B cell (primary cell): ENCODE data around the gene CDHR2. TPM values are rescaled to one million over a fixed set of nuclear protein-coding genes. Genes with fewer than 3 reads are reported as not detected.

Experiments
- ATAC-seq: fragments of 200-7000 bp; cut with Tn5 transposase; one replicate; pipeline ENCODE4 v1.10.0; 2021; ENCODE audit warnings: low read depth, mild to moderate bottlenecking, moderate number of reproducible peaks, moderate library complexity
- CTCF ChIA-PET: fragments of 350-600 bp; sonication (Branson Sonifier 250); formaldehyde crosslinking; loops from one replicate; lab custom pipeline; 2021; ENCODE audit warnings: antibody characterized with exemption, inconsistent platforms; lab: Charles Lee
- POLR2A ChIA-PET: fragments of 350-600 bp; sonication (Branson Sonifier 250); formaldehyde crosslinking; loops from one replicate; lab custom pipeline; 2021; ENCODE audit warnings: antibody characterized with exemption; lab: Charles Lee
- DNase-seq: peaks from one replicate; pipeline ENCODE4 v3.0.0; 2013
- H2AFZ ChIP-seq: 2 replicates; pipeline ENCODE4 v1.6.1; 2012; ENCODE audit warnings: mild to moderate bottlenecking, low read depth, low read length; ENCODE audit not compliant: insufficient read depth, poor library complexity, severe bottlenecking
- H3K27ac ChIP-seq, 2 donors: 1 replicate in 1 of 2; 2 replicates in 1 of 2; pipeline ENCODE4 v1.5.1; 2012 to 2013; ENCODE audit warnings: low read length in 2 of 2, mild to moderate bottlenecking in 2 of 2, moderate library complexity in 1 of 2
- H3K27me3 ChIP-seq, 4 experiments: fragments of 200-600 bp in 1 of 4; sonication (generic) in 1 of 4; replicated peaks in 1 of 4; 1 replicate in 2 of 4; 2 replicates in 2 of 4; pipeline versions ENCODE4 v1.6.1 to v1.7.0; 2013 to 2016; ENCODE audit warnings: low read length in 3 of 4, mild to moderate bottlenecking in 2 of 4, mixed read lengths in 1 of 4, moderate library complexity in 1 of 4; ENCODE audit not compliant: insufficient read depth in 4 of 4, control insufficient read depth in 3 of 4; ENCODE audit errors: control extremely low read depth in 1 of 4
- H3K36me3 ChIP-seq, 2 experiments: replicated peaks in 1 of 2; 1 replicate in 1 of 2; 2 replicates in 1 of 2; pipeline versions ENCODE4 v1.6.1 to v1.7.1; 2013; ENCODE audit warnings: low read length in 1 of 2; ENCODE audit not compliant: insufficient read depth in 2 of 2, control insufficient read depth in 1 of 2; ENCODE audit errors: control extremely low read depth in 1 of 2, extremely low read depth in 1 of 2
- H3K4me1 ChIP-seq, 2 donors: fragments of 200-600 bp in 1 of 2; sonication (generic) in 1 of 2; 1 replicate in 1 of 2; 2 replicates in 1 of 2; pipeline versions ENCODE4 v1.5.1 to v1.6.1; 2013 to 2017; ENCODE audit warnings: low read length in 2 of 2; ENCODE audit not compliant: control insufficient read depth in 2 of 2, insufficient read depth in 2 of 2
- H3K4me2 ChIP-seq: replicated peaks from 2 replicates; pipeline ENCODE3; 2012; ENCODE audit warnings: mild to moderate bottlenecking, low read depth, low read length; ENCODE audit not compliant: poor library complexity, severe bottlenecking
- H3K4me3 ChIP-seq, 5 experiments: fragments of 200-600 bp in 1 of 5; sonication (generic) in 1 of 5; 1 replicate in 3 of 5; 2 replicates in 2 of 5; pipeline versions ENCODE4 v1.5.1 to v1.7.0; 2011 to 2016; ENCODE audit warnings: low read length in 4 of 5, mild to moderate bottlenecking in 4 of 5, low read depth in 2 of 5, control low read depth in 1 of 5, moderate library complexity in 1 of 5; ENCODE audit not compliant: insufficient read depth in 1 of 5; ENCODE audit errors: control extremely low read depth in 1 of 5, extremely low read depth in 1 of 5
- H3K79me2 ChIP-seq: fragments of 200-600 bp; sonication (generic); one replicate; pipeline ENCODE4 v1.6.0; 2016; ENCODE audit warnings: low read length; ENCODE audit not compliant: control insufficient read depth, insufficient read depth
- H3K9ac ChIP-seq: fragments of 200-600 bp; sonication (generic); 2 replicates; pipeline ENCODE4 v1.6.1; 2017; ENCODE audit warnings: mild to moderate bottlenecking, low read length, moderate library complexity
- H3K9me3 ChIP-seq, 3 donors: one replicate each; pipeline versions ENCODE4 v1.6.1 to v1.7.1; 2013; ENCODE audit warnings: low read length in 2 of 3; ENCODE audit not compliant: control insufficient read depth in 2 of 3, insufficient read depth in 1 of 3; ENCODE audit errors: control extremely low read depth in 1 of 3
- H4K20me1 ChIP-seq: 2 replicates; pipeline ENCODE4 v1.6.0; 2012; ENCODE audit warnings: mild to moderate bottlenecking, low read length; ENCODE audit not compliant: insufficient read depth, control insufficient read depth, poor library complexity, severe bottlenecking
- H3K27ac Mint-ChIP-seq: one replicate; pipeline ENCODE4 v1.8.0; 2021; ENCODE audit warnings: mixed read lengths
- H3K27me3 Mint-ChIP-seq: one replicate; pipeline ENCODE4 v1.8.0; 2021; ENCODE audit warnings: mixed read lengths
- H3K4me1 Mint-ChIP-seq: one replicate; pipeline ENCODE4 v1.8.0; 2021; ENCODE audit warnings: mixed read lengths
- H3K4me3 Mint-ChIP-seq: one replicate; pipeline ENCODE4 v1.8.0; 2021; ENCODE audit warnings: mixed read lengths
- H3K9me3 Mint-ChIP-seq: one replicate; pipeline ENCODE4 v1.8.0; 2022; ENCODE audit warnings: mixed read lengths; ENCODE audit not compliant: insufficient read depth
- EZH2 ChIP-seq: IDR thresholded peaks from 2 replicates; pipeline ENCODE4 v1.6.1; 2012; ENCODE audit warnings: borderline replicate concordance, low read depth, mild to moderate bottlenecking, moderate library complexity, low read length; ENCODE audit not compliant: insufficient read depth, poor library complexity, severe bottlenecking
- WGBS: methylation state at CpG from one replicate; pipeline ENCODE4 v1.1.5; 2013; ENCODE audit warnings: missing lambda C conversion rate; ENCODE audit not compliant: insufficient coverage; 5-methylcytosine and 5-hydroxymethylcytosine counted together
- intact Hi-C: fragments of 100-400 bp; cut with micrococcal nuclease; formaldehyde crosslinking; loops from one replicate; pipeline ENCODE4 v1.10.0; 2022
- polyA plus RNA-seq: library from polyadenylated mRNA; depleted of rRNA; stranded (reverse); fragments of >200 nt; gene quantifications from 2 replicates; pipeline ENCODE4 v1.2.3, GENCODE V29; 2012
- total RNA-seq, 2 donors: library from RNA; stranded (reverse); fragments of 120-200 nt in 1 of 2; gene quantifications; 1 replicate in 1 of 2; 2 replicates in 1 of 2; pipeline versions ENCODE4 v1.2.3 to v1.2.4, GENCODE V29; 2013 to 2022
- TF ChIP-seq, protein P1 (sequence below): fragments of 200-600 bp; IDR thresholded peaks from one replicate; pipeline ENCODE4 v1.8.0; 2022; ENCODE audit warnings: antibody characterized with exemption, mild to moderate bottlenecking

Gene CDHR2
- total and polyA plus RNA-seq, 2 donors (not counting 1 experiment from before 2014, with no cell fraction given) = 0.25 to 1.7 TPM

DNA sequence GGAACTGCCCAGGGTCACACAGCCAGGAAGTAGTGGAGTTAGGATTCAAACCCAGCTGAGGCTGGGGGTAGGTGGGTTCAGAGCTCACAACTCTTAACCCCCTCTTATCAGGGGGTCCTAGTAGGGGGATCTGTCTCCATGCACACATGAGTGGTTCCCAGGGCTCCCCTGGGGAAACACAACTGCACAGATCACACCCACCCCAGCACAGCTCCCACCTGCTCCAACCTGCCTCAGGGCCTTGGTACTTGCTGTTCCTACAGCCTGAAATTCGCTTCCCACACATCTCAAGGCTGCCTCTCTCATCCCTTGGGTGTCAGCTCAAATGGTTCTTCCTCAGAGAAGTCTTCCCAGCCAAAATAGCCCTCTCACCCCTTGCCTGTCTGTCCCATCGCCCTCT, 76.4 kb downstream of the CDHR2 start:
- H3K9me3 ChIP-seq = peaks cover 0 to 19% (median 0%) of the 10 kb centered on the region in 3 donors
- no peak overlapping the region for H3K27ac Mint-ChIP-seq
- TF ChIP-seq EZH2 = no peak
- TF ChIP-seq, protein P1, sequence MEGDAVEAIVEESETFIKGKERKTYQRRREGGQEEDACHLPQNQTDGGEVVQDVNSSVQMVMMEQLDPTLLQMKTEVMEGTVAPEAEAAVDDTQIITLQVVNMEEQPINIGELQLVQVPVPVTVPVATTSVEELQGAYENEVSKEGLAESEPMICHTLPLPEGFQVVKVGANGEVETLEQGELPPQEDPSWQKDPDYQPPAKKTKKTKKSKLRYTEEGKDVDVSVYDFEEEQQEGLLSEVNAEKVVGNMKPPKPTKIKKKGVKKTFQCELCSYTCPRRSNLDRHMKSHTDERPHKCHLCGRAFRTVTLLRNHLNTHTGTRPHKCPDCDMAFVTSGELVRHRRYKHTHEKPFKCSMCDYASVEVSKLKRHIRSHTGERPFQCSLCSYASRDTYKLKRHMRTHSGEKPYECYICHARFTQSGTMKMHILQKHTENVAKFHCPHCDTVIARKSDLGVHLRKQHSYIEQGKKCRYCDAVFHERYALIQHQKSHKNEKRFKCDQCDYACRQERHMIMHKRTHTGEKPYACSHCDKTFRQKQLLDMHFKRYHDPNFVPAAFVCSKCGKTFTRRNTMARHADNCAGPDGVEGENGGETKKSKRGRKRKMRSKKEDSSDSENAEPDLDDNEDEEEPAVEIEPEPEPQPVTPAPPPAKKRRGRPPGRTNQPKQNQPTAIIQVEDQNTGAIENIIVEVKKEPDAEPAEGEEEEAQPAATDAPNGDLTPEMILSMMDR = no peak
- no peaks in the 10 kb centered on the region for H3K36me3 ChIP-seq
- ChIA-PET POLR2A (interaction anchor here (0.7 to 0.8 kb wide), 2 partner anchors 56 to 458 kb away, joined by 3 read pairs; no protein-coding TSS in a partner anchor), CTCF (no interaction called here)
- no peak overlapping the region for H3K4me3 Mint-ChIP-seq
- 86% methylated on average over 2 of the region's 2 CpGs for WGBS
- no peak overlapping the region for H2AFZ ChIP-seq
- H3K27ac ChIP-seq = no peak overlapping the region
- H3K79me2 ChIP-seq = no peaks in the 10 kb centered on the region
- peaks cover 34% of the 10 kb centered on the region for H3K4me1 Mint-ChIP-seq
- no peaks in the 10 kb centered on the region for H3K9me3 Mint-ChIP-seq
- intact Hi-C loops = no loop called here
- no peaks in the 10 kb centered on the region for H4K20me1 ChIP-seq
- no peak for DNase-seq
- H3K4me3 ChIP-seq = no peak overlapping the region
- H3K27me3 ChIP-seq = peaks cover 0 to 50% (median 29%) of the 10 kb centered on the region in 4 experiments
- no peak for ATAC-seq
- H3K27me3 Mint-ChIP-seq = peaks cover 47% of the 10 kb centered on the region
- no peak overlapping the region for H3K4me2 ChIP-seq
- peaks cover 30 to 32% of the 10 kb centered on the region in 2 donors for H3K4me1 ChIP-seq
- no peak overlapping the region for H3K9ac ChIP-seq

- intact Hi-C loops = no loop called here
- Histone ChIP-seq H4K20me1 (no peaks in the 10 kb centered on the region), H3K9ac (no peak overlapping the region), H3K4me1 (peaks cover 32 to 34% of the 10 kb centered on the region in 2 donors), H2AFZ (no peak overlapping the region), H3K9me3 (peaks cover 0 to 18% (median 0%) of the 10 kb centered on the region in 3 donors), H3K4me3 (no peak overlapping the region), H3K4me2 (no peak overlapping the region), H3K79me2 (no peaks in the 10 kb centered on the region), H3K27ac (no peak overlapping the region), H3K36me3 (no peaks in the 10 kb centered on the region), H3K27me3 (peaks cover 0 to 48% (median 25%) of the 10 kb centered on the region in 4 experiments)
- Mint-ChIP-seq H3K4me1 (peaks cover 39% of the 10 kb centered on the region), H3K9me3 (no peaks in the 10 kb centered on the region), H3K4me3 (no peak overlapping the region), H3K27me3 (peaks cover 49% of the 10 kb centered on the region), H3K27ac (no peak overlapping the region)
- ChIA-PET CTCF (no interaction called here), POLR2A (interaction anchor here (0.7 to 0.8 kb wide), 3 partner anchors 21 to 458 kb away, joined by 3 read pairs; partner anchors contain the start of gene TSPAN17)
- 84% methylated on average over 16 of the region's 25 CpGs for WGBS
- ATAC-seq (no peak), DNase-seq (no peak)
- TF ChIP-seq EZH2 = no peak
- TF ChIP-seq, protein P1 = no peak
Observed at GRCh38 chr5:176625966-176626875, 77.1 kb downstream of the CDHR2 start.
